B cell (primary cell): ENCODE measurements around the gene RFC1. TPM values are rescaled to one million over a fixed set of nuclear protein-coding genes. Genes with fewer than 3 reads are reported as not detected.

ENCODE experiments used
- ATAC-seq: fragments of 200-7000 bp; cut with Tn5 transposase; one replicate; pipeline ENCODE4 v1.10.0; 2021; ENCODE audit warnings: low read depth, mild to moderate bottlenecking, moderate number of reproducible peaks, moderate library complexity
- CTCF ChIA-PET: fragments of 350-600 bp; sonication (Branson Sonifier 250); formaldehyde crosslinking; loops from one replicate; lab custom pipeline; 2021; ENCODE audit warnings: antibody characterized with exemption, inconsistent platforms; lab: Charles Lee
- POLR2A ChIA-PET: fragments of 350-600 bp; sonication (Branson Sonifier 250); formaldehyde crosslinking; loops from one replicate; lab custom pipeline; 2021; ENCODE audit warnings: antibody characterized with exemption; lab: Charles Lee
- DNase-seq: peaks from one replicate; pipeline ENCODE4 v3.0.0; 2013
- H2AFZ ChIP-seq: 2 replicates; pipeline ENCODE4 v1.6.1; 2012; ENCODE audit warnings: mild to moderate bottlenecking, low read depth, low read length; ENCODE audit not compliant: insufficient read depth, poor library complexity, severe bottlenecking
- H3K27ac ChIP-seq, 2 donors: 1 replicate in 1 of 2; 2 replicates in 1 of 2; pipeline ENCODE4 v1.5.1; 2012 to 2013; ENCODE audit warnings: low read length in 2 of 2, mild to moderate bottlenecking in 2 of 2, moderate library complexity in 1 of 2
- H3K27me3 ChIP-seq, 4 experiments: fragments of 200-600 bp in 1 of 4; sonication (generic) in 1 of 4; replicated peaks in 1 of 4; 1 replicate in 2 of 4; 2 replicates in 2 of 4; pipeline versions ENCODE4 v1.6.1 to v1.7.0; 2013 to 2016; ENCODE audit warnings: low read length in 3 of 4, mild to moderate bottlenecking in 2 of 4, mixed read lengths in 1 of 4, moderate library complexity in 1 of 4; ENCODE audit not compliant: insufficient read depth in 4 of 4, control insufficient read depth in 3 of 4; ENCODE audit errors: control extremely low read depth in 1 of 4
- H3K36me3 ChIP-seq, 2 experiments: replicated peaks in 1 of 2; 1 replicate in 1 of 2; 2 replicates in 1 of 2; pipeline versions ENCODE4 v1.6.1 to v1.7.1; 2013; ENCODE audit warnings: low read length in 1 of 2; ENCODE audit not compliant: insufficient read depth in 2 of 2, control insufficient read depth in 1 of 2; ENCODE audit errors: control extremely low read depth in 1 of 2, extremely low read depth in 1 of 2
- H3K4me1 ChIP-seq, 2 donors: fragments of 200-600 bp in 1 of 2; sonication (generic) in 1 of 2; 1 replicate in 1 of 2; 2 replicates in 1 of 2; pipeline versions ENCODE4 v1.5.1 to v1.6.1; 2013 to 2017; ENCODE audit warnings: low read length in 2 of 2; ENCODE audit not compliant: control insufficient read depth in 2 of 2, insufficient read depth in 2 of 2
- H3K4me2 ChIP-seq: replicated peaks from 2 replicates; pipeline ENCODE3; 2012; ENCODE audit warnings: mild to moderate bottlenecking, low read depth, low read length; ENCODE audit not compliant: poor library complexity, severe bottlenecking
- H3K4me3 ChIP-seq, 5 experiments: fragments of 200-600 bp in 1 of 5; sonication (generic) in 1 of 5; 1 replicate in 3 of 5; 2 replicates in 2 of 5; pipeline versions ENCODE4 v1.5.1 to v1.7.0; 2011 to 2016; ENCODE audit warnings: low read length in 4 of 5, mild to moderate bottlenecking in 4 of 5, low read depth in 2 of 5, control low read depth in 1 of 5, moderate library complexity in 1 of 5; ENCODE audit not compliant: insufficient read depth in 1 of 5; ENCODE audit errors: control extremely low read depth in 1 of 5, extremely low read depth in 1 of 5
- H3K79me2 ChIP-seq: fragments of 200-600 bp; sonication (generic); one replicate; pipeline ENCODE4 v1.6.0; 2016; ENCODE audit warnings: low read length; ENCODE audit not compliant: control insufficient read depth, insufficient read depth
- H3K9ac ChIP-seq: fragments of 200-600 bp; sonication (generic); 2 replicates; pipeline ENCODE4 v1.6.1; 2017; ENCODE audit warnings: mild to moderate bottlenecking, low read length, moderate library complexity
- H3K9me3 ChIP-seq, 3 donors: one replicate each; pipeline versions ENCODE4 v1.6.1 to v1.7.1; 2013; ENCODE audit warnings: low read length in 2 of 3; ENCODE audit not compliant: control insufficient read depth in 2 of 3, insufficient read depth in 1 of 3; ENCODE audit errors: control extremely low read depth in 1 of 3
- H4K20me1 ChIP-seq: 2 replicates; pipeline ENCODE4 v1.6.0; 2012; ENCODE audit warnings: mild to moderate bottlenecking, low read length; ENCODE audit not compliant: insufficient read depth, control insufficient read depth, poor library complexity, severe bottlenecking
- H3K27ac Mint-ChIP-seq: one replicate; pipeline ENCODE4 v1.8.0; 2021; ENCODE audit warnings: mixed read lengths
- H3K27me3 Mint-ChIP-seq: one replicate; pipeline ENCODE4 v1.8.0; 2021; ENCODE audit warnings: mixed read lengths
- H3K4me1 Mint-ChIP-seq: one replicate; pipeline ENCODE4 v1.8.0; 2021; ENCODE audit warnings: mixed read lengths
- H3K4me3 Mint-ChIP-seq: one replicate; pipeline ENCODE4 v1.8.0; 2021; ENCODE audit warnings: mixed read lengths
- H3K9me3 Mint-ChIP-seq: one replicate; pipeline ENCODE4 v1.8.0; 2022; ENCODE audit warnings: mixed read lengths; ENCODE audit not compliant: insufficient read depth
- CTCF ChIP-seq: fragments of 200-600 bp; IDR thresholded peaks from one replicate; pipeline ENCODE4 v1.8.0; 2022; ENCODE audit warnings: antibody characterized with exemption, mild to moderate bottlenecking
- EZH2 ChIP-seq: IDR thresholded peaks from 2 replicates; pipeline ENCODE4 v1.6.1; 2012; ENCODE audit warnings: borderline replicate concordance, low read depth, mild to moderate bottlenecking, moderate library complexity, low read length; ENCODE audit not compliant: insufficient read depth, poor library complexity, severe bottlenecking
- WGBS: methylation state at CpG from one replicate; pipeline ENCODE4 v1.1.5; 2013; ENCODE audit warnings: missing lambda C conversion rate; ENCODE audit not compliant: insufficient coverage; 5-methylcytosine and 5-hydroxymethylcytosine counted together
- intact Hi-C: fragments of 100-400 bp; cut with micrococcal nuclease; formaldehyde crosslinking; loops from one replicate; pipeline ENCODE4 v1.10.0; 2022
- polyA plus RNA-seq: library from polyadenylated mRNA; depleted of rRNA; stranded (reverse); fragments of >200 nt; gene quantifications from 2 replicates; pipeline ENCODE4 v1.2.3, GENCODE V29; 2012
- total RNA-seq, 2 donors: library from RNA; stranded (reverse); fragments of 120-200 nt in 1 of 2; gene quantifications; 1 replicate in 1 of 2; 2 replicates in 1 of 2; pipeline versions ENCODE4 v1.2.3 to v1.2.4, GENCODE V29; 2013 to 2022

RFC1 gene
- total and polyA plus RNA-seq, 2 donors (not counting 1 experiment from before 2014, with no cell fraction given): 14.9 to 55.1 TPM

- H4K20me1 ChIP-seq: no peaks in the 10 kb centered on the region
- ChIA-PET POLR2A (no interaction called here), CTCF (no interaction called here)
- 100% methylated on average over 3 of the region's 5 CpGs for WGBS
- TF ChIP-seq EZH2 (no peak), CTCF (no peak)
- H3K27ac Mint-ChIP-seq: no peak overlapping the region
- intact Hi-C loops: no loop called here
- H2AFZ ChIP-seq: no peak overlapping the region
- H3K4me1 Mint-ChIP-seq: no peaks in the 10 kb centered on the region
- H3K9me3 ChIP-seq: no peaks in the 10 kb centered on the region
- no peaks in the 10 kb centered on the region for H3K27me3 ChIP-seq
- ATAC-seq: no peak
- H3K9me3 Mint-ChIP-seq: no peaks in the 10 kb centered on the region
- H3K4me3 ChIP-seq: no peak overlapping the region
- DNase-seq: no peak
- H3K9ac ChIP-seq: no peak overlapping the region
- peaks cover 0 to 5% of the 10 kb centered on the region in 2 experiments for H3K36me3 ChIP-seq
- H3K79me2 ChIP-seq: no peaks in the 10 kb centered on the region
- H3K4me3 Mint-ChIP-seq: no peak overlapping the region
- H3K4me2 ChIP-seq: no peak overlapping the region
- H3K27ac ChIP-seq: no peak overlapping the region
- H3K4me1 ChIP-seq: no peaks in the 10 kb centered on the region
- H3K27me3 Mint-ChIP-seq: no peaks in the 10 kb centered on the region
Observed at GRCh38 chr4:39255871-39256270, 110.3 kb downstream of the RFC1 start.

DNA sequence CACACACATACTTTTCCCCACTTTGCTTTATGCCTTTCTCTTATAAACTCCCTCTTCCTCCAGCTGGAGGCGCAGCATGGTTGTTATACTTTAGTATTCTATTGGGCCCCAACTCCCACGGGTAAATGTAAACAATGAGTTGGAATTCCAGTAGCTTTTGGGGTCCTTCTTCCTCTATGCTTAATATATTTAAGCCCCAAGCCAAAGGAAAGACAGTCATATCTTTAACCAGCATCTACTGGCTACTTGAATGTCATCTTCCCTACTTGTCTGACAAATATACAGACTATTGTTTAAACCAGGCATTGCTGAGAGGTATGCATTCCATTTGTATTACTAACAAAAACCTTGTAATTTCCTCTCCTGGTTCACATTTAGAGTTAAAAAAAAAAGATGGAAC lies 110.9 kb downstream of the RFC1 start:
- Histone ChIP-seq H3K27ac (no peak overlapping the region), H3K27me3 (no peaks in the 10 kb centered on the region), H4K20me1 (no peaks in the 10 kb centered on the region), H3K79me2 (no peaks in the 10 kb centered on the region), H3K36me3 (peaks cover 0 to 5% of the 10 kb centered on the region in 2 experiments), H3K9ac (no peak overlapping the region), H3K9me3 (no peaks in the 10 kb centered on the region), H2AFZ (no peak overlapping the region), H3K4me1 (no peaks in the 10 kb centered on the region), H3K4me3 (no peak overlapping the region), H3K4me2 (no peak overlapping the region)
- POLR2A ChIA-PET: no interaction called here
- ATAC-seq (no peak), DNase-seq (no peak)
- intact Hi-C loops: no loop called here
- Mint-ChIP-seq H3K4me3 (no peak overlapping the region), H3K27ac (no peak overlapping the region), H3K4me1 (no peaks in the 10 kb centered on the region), H3K27me3 (no peaks in the 10 kb centered on the region), H3K9me3 (no peaks in the 10 kb centered on the region)
- WGBS: no CpG with 5 or more reads among the region's 2 CpGs
- TF ChIP-seq CTCF: no peak
- TF ChIP-seq EZH2: no peak
- CTCF ChIA-PET: interaction anchor here (0.7 kb wide), 1 partner anchor 12 kb away, joined by 3 read pairs; no protein-coding TSS in a partner anchor
